Activated naive CD4-positive, alpha-beta T cell treated with anti-CD3 and anti-CD28 coated beads, Interleukin-2, amount 10 ng/mL, durations not matched to agents 7 days and 5 days (primary cell): ENCODE measurements around the gene FOXR1.
"Not testable (repeated sequence)": the region's sequence is repeated elsewhere in the genome, so short reads cannot be mapped to it uniquely, and the experiment has no call there.

Experiments
- CTCF ChIA-PET: fragments of 350-600 bp; sonication (Branson Sonifier 250); formaldehyde crosslinking; loops from one replicate; lab custom pipeline; 2021; ENCODE audit warnings: antibody characterized with exemption; lab: Charles Lee
- DNase-seq: peaks from one replicate; pipeline ENCODE4 v3.0.0-alpha.2; 2020
- H3K27ac Mint-ChIP-seq: one replicate; pipeline ENCODE4 v1.8.0; 2021; ENCODE audit warnings: mild to moderate bottlenecking, moderate library complexity, mixed read lengths
- H3K27me3 Mint-ChIP-seq: one replicate; pipeline ENCODE4 v1.8.0; 2021; ENCODE audit warnings: mild to moderate bottlenecking, mixed read lengths
- H3K36me3 Mint-ChIP-seq: one replicate; pipeline ENCODE4 v1.8.0; 2021; ENCODE audit warnings: mixed read lengths
- H3K4me1 Mint-ChIP-seq: one replicate; pipeline ENCODE4 v1.8.0; 2021; ENCODE audit warnings: mixed read lengths
- H3K4me3 Mint-ChIP-seq: one replicate; pipeline ENCODE4 v1.8.0; 2021; ENCODE audit warnings: mild to moderate bottlenecking, moderate library complexity, mixed read lengths
- H3K9me3 Mint-ChIP-seq: one replicate; pipeline ENCODE4 v1.8.0; 2021; ENCODE audit warnings: mixed read lengths

Gene FOXR1

DNA sequence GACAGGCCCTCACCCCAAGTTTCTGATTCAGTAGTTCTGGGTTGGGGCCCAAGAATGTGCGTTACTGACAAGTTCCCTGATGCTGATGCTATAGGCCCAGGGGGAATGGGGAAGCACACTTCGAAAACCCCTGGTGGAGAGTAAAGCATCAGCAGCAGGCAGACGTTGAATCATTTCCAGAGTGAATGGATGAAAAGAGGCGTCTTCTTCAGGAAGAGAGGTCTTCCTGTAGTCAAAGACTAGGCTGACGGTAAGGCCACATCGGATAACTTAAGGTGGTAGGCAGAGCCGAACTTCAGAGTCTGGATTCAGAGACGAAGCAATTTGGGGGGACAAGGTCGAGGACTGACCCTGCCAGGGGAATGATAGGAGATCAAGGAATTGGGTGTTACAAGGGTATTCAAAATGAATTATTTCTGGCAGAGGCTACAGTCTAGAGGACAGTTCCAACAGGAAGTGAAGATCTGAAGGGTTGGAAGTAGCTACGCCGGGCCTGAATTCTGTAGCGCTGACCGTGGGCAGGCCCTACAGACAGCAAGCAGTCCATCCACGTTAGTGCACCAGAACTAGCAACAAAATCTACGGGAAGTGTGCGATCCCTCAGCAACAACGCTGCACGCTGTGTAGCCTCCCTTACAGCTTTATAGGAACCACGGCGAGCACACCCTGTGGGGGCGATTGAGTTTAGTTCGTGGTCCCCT, 25.5 kb downstream of the FOXR1 start:
- peak overlapping the region; percentile 92 for H3K27ac Mint-ChIP-seq
- peak; percentile 56 for DNase-seq
- H3K4me3 Mint-ChIP-seq = peak overlapping the region; percentile 85
- H3K36me3 Mint-ChIP-seq = peaks cover 34% of the 10 kb centered on the region
- H3K9me3 Mint-ChIP-seq = no peaks in the 10 kb centered on the region
- no peaks in the 10 kb centered on the region for H3K27me3 Mint-ChIP-seq
- CTCF ChIA-PET = interaction anchor here (1.0 to 1.6 kb wide), 5 partner anchors 21 to 102 kb away, joined by 3 to 5 read pairs (median 4); partner anchors contain the start of genes RPS25, SLC37A4 and TRAPPC4
- peaks cover 43% of the 10 kb centered on the region for H3K4me1 Mint-ChIP-seq

DNA sequence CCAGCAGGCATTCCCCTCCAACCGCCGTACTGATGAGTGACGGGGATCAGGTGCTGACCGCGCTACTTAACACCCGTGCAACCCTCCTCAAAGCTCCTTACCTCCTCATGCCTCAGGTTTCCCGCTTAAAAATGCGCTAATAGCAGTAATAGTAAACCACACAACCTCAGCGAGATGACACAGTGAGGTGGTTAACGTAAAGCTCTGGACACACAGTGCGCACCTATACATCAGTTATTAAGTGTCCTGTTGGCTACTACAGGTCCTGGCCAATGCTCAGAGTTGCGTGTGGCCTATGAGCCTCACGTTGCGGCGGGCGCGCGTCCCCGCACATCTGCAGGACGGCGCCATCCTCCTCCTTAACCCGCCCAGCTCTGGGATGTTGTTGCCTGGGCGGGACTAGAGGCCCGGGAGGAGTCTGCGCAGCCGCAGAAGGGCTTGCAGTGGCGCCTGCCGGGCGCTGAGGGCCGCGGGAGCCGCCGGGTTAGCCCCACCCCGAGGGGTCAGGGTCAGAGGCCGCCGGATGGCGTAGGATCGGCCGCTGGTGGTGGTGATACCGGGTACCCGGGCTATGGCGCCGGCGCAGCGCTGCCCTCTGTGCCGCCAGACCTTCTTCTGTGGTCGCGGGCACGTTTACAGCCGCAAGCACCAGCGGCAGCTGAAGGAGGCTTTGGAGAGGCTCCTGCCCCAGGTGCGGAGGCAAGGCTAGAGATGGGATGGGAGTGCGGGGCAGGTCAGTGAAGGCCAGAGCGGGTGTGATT, 26.2 kb downstream of the FOXR1 start, which contains the start of gene CENATAC:
Gene CENATAC, plus strand, starts transcription at position 512 of the 761 bp plus-strand sequence. Its CDS starts 60 bp downstream, at position 572.
- DNase-seq = peak; percentile 98
- peak within 1 kb of the TSS; percentile 85 for H3K4me3 Mint-ChIP-seq
- no peaks in the 10 kb centered on the region for H3K27me3 Mint-ChIP-seq
- H3K36me3 Mint-ChIP-seq = peaks cover 34% of the 10 kb centered on the region
- no peaks in the 10 kb centered on the region for H3K9me3 Mint-ChIP-seq
- H3K4me1 Mint-ChIP-seq = peaks cover 43% of the 10 kb centered on the region
- peak within 1 kb of the TSS; percentile 92 for H3K27ac Mint-ChIP-seq
- CTCF ChIA-PET = interaction anchor here (1.0 to 1.6 kb wide), 5 partner anchors 20 to 102 kb away, joined by 3 to 5 read pairs (median 4); partner anchors contain the start of genes RPS25, SLC37A4 and TRAPPC4

DNA sequence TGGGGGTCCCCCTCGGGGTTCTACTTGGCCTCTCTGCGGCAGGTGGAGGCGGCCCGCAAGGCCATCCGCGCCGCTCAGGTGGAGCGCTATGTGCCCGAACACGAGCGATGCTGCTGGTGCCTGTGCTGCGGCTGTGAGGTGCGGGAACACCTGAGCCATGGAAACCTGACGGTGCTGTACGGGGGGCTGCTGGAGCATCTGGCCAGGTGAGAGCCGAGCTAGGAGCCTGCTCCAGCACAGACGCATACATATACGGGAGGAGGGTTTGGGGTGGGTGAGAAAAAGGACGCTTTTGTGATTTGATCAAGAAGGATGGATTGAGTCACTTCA, 26.8 kb downstream of the FOXR1 start:
- Mint-ChIP-seq H3K9me3 (no peaks in the 10 kb centered on the region), H3K4me1 (peaks cover 43% of the 10 kb centered on the region), H3K4me3 (peak overlapping the region; percentile 85), H3K27ac (peak overlapping the region; percentile 92), H3K27me3 (no peaks in the 10 kb centered on the region), H3K36me3 (peaks cover 35% of the 10 kb centered on the region)
- no peak for DNase-seq
- CTCF ChIA-PET = interaction anchor here (1.0 to 1.6 kb wide), 2 partner anchors 20 to 68 kb away, joined by 3 to 4 read pairs; partner anchors contain the start of gene RPS25

DNA sequence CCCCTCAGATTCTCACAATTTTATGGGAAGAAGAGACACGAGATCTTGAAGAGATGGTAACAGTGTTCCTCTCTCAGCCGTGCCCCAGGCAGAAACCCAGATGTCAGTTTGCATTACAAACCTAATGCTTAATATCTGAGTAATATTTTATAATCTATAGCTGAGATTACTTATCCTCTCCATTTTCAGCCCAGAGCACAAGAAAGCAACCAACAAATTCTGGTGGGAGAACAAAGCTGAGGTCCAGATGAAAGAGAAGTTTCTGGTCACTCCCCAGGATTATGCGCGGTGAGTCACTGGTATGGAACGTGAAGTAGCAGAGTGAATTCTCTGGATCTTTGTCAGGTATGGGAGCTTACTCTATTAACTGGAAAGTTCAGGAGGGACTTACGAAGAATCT, 27.3 kb downstream of the FOXR1 start:
- no peaks in the 10 kb centered on the region for H3K27me3 Mint-ChIP-seq
- peaks cover 41% of the 10 kb centered on the region for H3K4me1 Mint-ChIP-seq
- no peak for DNase-seq
- peak overlapping the region; percentile 92 for H3K27ac Mint-ChIP-seq
- CTCF ChIA-PET = no interaction called here
- peaks cover 39% of the 10 kb centered on the region for H3K36me3 Mint-ChIP-seq
- no peaks in the 10 kb centered on the region for H3K9me3 Mint-ChIP-seq
- H3K4me3 Mint-ChIP-seq = peak overlapping the region; percentile 85

DNA sequence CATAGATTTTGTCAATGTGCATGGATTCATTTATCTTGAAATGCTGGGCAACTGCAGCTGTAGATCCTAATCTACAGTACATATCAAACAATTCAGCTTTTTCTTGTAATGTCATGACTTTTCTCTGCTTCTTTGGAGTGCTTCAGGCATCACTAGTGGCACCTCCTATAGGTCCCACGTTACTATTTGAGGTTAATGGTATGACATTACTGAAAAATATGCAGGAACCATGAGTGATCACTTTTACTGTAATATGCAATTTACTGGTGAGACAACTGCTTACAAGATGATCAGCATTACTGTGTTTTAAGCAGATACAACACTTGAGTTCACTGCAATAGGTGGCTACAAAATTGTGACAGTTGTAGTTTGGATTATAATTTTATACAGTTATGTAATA, 29.3 kb downstream of the FOXR1 start:
- H3K27me3 Mint-ChIP-seq = no peaks in the 10 kb centered on the region
- no peak for DNase-seq
- no peaks in the 10 kb centered on the region for H3K9me3 Mint-ChIP-seq
- CTCF ChIA-PET = no interaction called here
- H3K36me3 Mint-ChIP-seq = peaks cover 45% of the 10 kb centered on the region
- no peak overlapping the region for H3K27ac Mint-ChIP-seq
- peaks cover 43% of the 10 kb centered on the region for H3K4me1 Mint-ChIP-seq
- H3K4me3 Mint-ChIP-seq = no peak overlapping the region

DNA sequence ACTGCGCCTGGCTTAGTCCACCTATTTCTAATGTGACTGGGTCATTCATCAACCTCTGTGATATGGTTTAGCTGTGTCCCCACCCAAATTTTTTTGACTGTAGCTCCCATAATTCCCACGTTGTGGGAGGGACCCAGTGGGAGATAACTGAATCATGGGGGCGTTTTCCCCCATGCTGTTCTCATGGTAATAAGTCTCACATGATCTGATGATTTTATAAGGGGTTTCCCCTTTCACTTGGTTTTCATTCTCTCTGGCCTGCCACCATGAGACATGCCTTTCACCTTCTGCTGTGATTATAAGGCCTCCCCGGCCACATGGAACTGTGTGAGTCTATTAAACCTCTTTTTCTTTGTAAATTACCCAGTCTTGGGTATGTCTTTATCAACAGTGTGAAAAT, 35.1 kb downstream of the FOXR1 start:
- Mint-ChIP-seq H3K4me1 (peaks cover 3% of the 10 kb centered on the region), H3K9me3 (no peaks in the 10 kb centered on the region), H3K4me3 (no peak overlapping the region), H3K27ac (no peak overlapping the region), H3K27me3 (no peaks in the 10 kb centered on the region), H3K36me3 (peaks cover 45% of the 10 kb centered on the region)
- no peak for DNase-seq
- CTCF ChIA-PET = no interaction called here

DNA sequence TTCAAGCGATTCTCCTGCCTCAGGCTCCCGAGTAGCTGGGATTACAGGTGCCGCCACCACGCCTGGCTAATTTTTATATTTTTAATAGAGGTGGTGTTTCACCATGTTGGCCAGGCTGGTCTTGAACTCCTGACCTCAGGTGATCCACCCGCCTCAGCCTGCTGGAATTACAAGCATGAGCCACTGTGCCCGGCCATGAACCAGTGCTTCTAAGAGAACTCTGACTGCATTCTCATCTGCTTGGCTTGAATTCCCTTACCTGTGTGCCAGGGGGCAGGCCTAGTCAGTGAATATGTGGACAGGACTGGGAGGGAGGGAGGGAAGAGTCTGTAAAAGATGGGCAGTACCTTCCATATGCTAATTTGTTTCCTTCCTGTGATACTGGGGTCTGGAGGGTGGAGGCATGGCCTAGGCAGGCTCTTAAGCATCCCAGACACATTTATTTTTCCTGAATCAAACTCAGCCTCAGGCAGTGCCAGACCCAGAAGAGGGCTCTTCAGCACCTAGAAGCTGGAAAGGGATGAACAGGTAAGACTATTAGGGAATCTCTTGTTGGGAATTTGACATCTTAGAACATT, 40.0 kb downstream of the FOXR1 start:
- CTCF ChIA-PET = no interaction called here
- Mint-ChIP-seq H3K27ac (peak overlapping the region; percentile 28), H3K9me3 (no peaks in the 10 kb centered on the region), H3K4me3 (no peak overlapping the region), H3K27me3 (no peaks in the 10 kb centered on the region), H3K36me3 (peaks cover 68% of the 10 kb centered on the region), H3K4me1 (peaks cover 32% of the 10 kb centered on the region)
- DNase-seq = no peak

DNA sequence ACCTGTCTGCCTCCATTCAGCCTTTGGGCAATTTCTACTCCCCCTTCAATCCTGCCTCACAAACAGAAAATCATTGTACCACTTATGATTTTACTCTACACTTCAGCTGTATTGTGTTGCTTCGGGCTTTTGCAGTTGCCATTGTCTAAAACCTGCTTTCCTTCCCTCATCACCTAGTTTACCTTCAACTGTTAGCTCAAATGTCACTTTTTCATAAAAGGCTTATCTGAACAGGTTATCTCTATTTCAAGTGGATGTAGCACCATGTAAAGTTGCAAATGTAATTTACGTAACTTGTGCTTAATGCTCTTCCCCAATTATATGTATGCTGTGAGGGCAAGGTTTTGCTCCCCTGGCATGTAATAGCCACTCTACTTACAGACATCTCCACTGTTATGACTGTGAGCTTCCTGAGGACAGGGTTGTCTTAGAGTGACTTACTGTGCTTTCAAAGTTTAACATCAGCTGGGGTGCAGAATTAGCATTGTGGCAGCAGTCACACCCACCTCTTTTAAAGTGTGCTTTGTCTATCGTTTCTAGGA, 41.1 kb downstream of the FOXR1 start:
- Mint-ChIP-seq H3K4me3 (no peak overlapping the region), H3K4me1 (peaks cover 40% of the 10 kb centered on the region), H3K9me3 (no peaks in the 10 kb centered on the region), H3K27me3 (no peaks in the 10 kb centered on the region), H3K27ac (no peak overlapping the region), H3K36me3 (peaks cover 71% of the 10 kb centered on the region)
- CTCF ChIA-PET = no interaction called here
- DNase-seq = no peak

DNA sequence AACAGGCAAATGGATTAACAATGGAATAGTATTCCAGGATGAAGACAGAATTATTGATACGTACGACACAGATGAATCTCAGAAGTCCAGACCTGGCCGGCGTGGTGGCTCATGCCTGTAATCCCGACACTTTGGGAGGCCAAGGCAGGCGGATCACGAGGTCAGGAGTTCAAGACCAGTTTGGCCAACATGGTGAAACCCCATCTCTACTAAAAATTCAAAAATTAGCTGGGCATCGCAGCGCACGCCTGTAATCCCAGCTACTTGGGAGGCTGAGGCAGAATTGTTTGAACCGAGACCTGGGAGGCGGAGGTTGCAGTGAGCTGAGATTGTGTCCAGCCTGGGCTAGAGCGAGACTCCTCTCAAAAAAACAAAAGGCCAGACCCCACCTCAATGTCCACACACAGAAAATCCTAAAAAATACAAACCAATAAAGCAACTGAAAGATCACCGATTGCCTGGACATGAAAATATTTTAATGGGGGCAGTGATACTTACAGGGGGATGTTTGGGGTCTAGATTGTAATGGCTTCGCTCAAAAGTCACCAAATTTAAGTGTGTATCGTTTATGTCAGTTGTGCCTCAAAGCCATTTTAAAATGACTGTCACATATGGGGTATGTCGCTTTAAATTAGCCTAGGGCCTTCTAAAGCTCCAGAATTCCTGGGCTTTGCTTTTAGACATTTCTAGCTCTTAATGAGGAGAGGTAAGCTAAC, 42.8 kb downstream of the FOXR1 start:
- CTCF ChIA-PET = interaction anchor here (0.6 to 1.5 kb wide), 2 partner anchors 16 to 64 kb away, joined by 3 to 5 read pairs; partner anchors contain the start of gene SLC37A4
- H3K9me3 Mint-ChIP-seq = no peaks in the 10 kb centered on the region
- no peaks in the 10 kb centered on the region for H3K27me3 Mint-ChIP-seq
- H3K27ac Mint-ChIP-seq = peak overlapping the region; percentile 52
- H3K4me1 Mint-ChIP-seq = peaks cover 43% of the 10 kb centered on the region
- H3K36me3 Mint-ChIP-seq = peaks cover 72% of the 10 kb centered on the region
- DNase-seq = no peak
- H3K4me3 Mint-ChIP-seq = no peak overlapping the region

DNA sequence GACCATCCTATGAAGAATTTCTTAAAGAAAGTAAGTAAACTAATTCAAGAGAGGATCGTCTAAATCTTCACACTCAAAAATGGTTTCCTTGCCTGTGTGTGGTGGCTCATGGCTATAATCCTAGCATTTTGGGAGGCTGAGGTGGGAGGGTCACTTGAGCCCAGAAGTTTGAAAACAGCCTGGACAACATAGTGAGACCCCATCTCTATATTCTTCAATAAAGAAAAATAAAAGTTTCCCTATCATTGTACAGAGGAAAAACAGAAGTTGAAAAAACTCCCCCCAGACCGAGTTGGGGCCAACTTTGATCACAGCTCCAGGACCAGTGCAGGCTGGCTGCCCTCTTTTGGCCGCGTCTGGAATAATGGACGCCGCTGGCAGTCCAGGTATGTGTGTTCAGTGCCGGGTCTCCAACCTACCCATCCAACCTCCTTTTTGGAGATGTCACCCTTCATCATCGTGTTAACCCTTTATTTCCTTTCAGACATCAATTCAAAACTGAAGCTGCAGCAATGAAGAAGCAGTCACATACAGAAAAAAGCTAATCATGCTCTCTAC, 43.6 kb downstream of the FOXR1 start:
- Mint-ChIP-seq H3K4me1 (peaks cover 48% of the 10 kb centered on the region), H3K4me3 (no peak overlapping the region), H3K36me3 (peaks cover 73% of the 10 kb centered on the region), H3K9me3 (no peaks in the 10 kb centered on the region), H3K27me3 (no peaks in the 10 kb centered on the region), H3K27ac (peak overlapping the region; percentile 5)
- CTCF ChIA-PET = interaction anchor here (1.0 to 1.5 kb wide), 3 partner anchors 15 to 58 kb away, joined by 3 to 5 read pairs (median 3); partner anchors contain the start of gene SLC37A4
- no peak for DNase-seq

DNA sequence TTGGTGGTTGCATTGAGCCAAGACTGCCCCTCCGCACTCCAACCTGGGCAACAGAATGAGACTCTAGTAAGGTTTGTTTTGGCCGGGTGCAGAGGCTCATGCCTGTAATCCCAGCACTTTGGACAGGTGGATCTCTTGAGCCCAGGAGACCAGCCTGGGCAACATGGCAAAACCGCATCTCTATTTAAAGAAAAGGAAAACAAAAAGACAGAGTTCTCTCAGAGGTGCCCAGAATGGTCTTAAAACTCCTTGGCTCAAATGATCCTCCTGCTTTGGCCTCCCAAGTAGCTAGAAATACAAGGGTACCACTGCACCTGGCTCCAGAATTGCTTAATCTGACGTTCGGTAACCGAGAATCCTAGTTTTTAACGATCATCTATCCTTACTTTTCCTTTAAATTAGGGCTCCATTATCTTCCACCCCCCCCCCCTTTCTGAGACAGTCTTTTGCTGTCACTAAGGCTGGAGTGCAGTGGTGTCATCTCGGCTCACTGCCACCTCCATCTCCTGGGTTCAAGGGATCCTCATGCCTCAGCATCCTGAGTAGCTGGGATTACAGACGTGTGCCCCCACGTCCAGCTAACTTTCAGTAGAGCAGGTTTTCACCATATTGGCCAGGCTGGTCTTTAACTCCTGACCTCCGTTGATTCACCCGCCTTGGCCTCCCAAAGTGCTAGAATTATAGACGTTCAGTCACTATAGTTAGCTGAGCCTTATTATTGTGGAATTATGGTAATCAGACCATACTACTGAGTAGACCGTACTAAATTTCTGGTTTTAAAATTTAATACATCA, 44.9 kb downstream of the FOXR1 start:
- peaks cover 72% of the 10 kb centered on the region for H3K36me3 Mint-ChIP-seq
- H3K4me1 Mint-ChIP-seq = peaks cover 55% of the 10 kb centered on the region
- no peaks in the 10 kb centered on the region for H3K27me3 Mint-ChIP-seq
- no peaks in the 10 kb centered on the region for H3K9me3 Mint-ChIP-seq
- DNase-seq = no peak
- H3K27ac Mint-ChIP-seq = peak overlapping the region; percentile 100
- peak overlapping the region; percentile 23 for H3K4me3 Mint-ChIP-seq
- CTCF ChIA-PET = interaction anchor here (1.0 to 1.5 kb wide), 3 partner anchors 14 to 59 kb away, joined by 3 to 5 read pairs (median 3); partner anchors contain the start of gene SLC37A4

DNA sequence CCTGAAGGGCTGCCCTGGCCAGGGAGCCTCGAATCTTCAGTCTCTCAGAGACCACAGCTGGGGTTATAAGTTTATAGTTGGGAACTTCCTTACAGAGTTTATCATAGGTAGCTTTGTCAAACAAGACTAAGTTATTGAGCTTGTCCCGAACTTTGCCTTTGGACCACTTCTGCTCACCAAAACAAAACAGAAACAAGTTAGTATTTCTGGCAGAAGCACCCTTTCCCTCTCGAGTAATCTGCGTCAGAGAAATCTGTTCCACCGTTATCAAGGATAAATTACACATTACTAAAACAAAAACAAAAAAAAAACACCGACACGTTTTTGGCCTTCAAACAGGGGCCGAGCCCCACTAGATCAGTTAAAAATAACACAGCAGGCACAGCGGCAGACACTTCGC, 45.8 kb downstream of the FOXR1 start:
- peak overlapping the region; percentile 97 for H3K4me3 Mint-ChIP-seq
- CTCF ChIA-PET = interaction anchor here (0.9 kb wide), 1 partner anchor 12 kb away, joined by 4 read pairs; no protein-coding TSS in a partner anchor
- peaks cover 76% of the 10 kb centered on the region for H3K36me3 Mint-ChIP-seq
- H3K4me1 Mint-ChIP-seq = peaks cover 62% of the 10 kb centered on the region
- H3K27me3 Mint-ChIP-seq, H3K9me3 Mint-ChIP-seq, DNase-seq: not testable (repeated sequence)
- peak overlapping the region; percentile 100 for H3K27ac Mint-ChIP-seq
